ENCODE measurements around the gene ANKRD13D. TPM values are rescaled to one million over a fixed set of nuclear protein-coding genes. Genes with fewer than 3 reads are reported as not detected.

The ANKRD13D gene
- total RNA-seq, result 21.4 and 22.4 TPM in 2 replicates

GRCh38 chr11:67289226-67289650 lies at the start of gene ANKRD13D:
TSS of gene ANKRD13D (plus strand) at chr11:67289303. CDS start at chr11:67289461, 158 bp downstream.

DNA sequence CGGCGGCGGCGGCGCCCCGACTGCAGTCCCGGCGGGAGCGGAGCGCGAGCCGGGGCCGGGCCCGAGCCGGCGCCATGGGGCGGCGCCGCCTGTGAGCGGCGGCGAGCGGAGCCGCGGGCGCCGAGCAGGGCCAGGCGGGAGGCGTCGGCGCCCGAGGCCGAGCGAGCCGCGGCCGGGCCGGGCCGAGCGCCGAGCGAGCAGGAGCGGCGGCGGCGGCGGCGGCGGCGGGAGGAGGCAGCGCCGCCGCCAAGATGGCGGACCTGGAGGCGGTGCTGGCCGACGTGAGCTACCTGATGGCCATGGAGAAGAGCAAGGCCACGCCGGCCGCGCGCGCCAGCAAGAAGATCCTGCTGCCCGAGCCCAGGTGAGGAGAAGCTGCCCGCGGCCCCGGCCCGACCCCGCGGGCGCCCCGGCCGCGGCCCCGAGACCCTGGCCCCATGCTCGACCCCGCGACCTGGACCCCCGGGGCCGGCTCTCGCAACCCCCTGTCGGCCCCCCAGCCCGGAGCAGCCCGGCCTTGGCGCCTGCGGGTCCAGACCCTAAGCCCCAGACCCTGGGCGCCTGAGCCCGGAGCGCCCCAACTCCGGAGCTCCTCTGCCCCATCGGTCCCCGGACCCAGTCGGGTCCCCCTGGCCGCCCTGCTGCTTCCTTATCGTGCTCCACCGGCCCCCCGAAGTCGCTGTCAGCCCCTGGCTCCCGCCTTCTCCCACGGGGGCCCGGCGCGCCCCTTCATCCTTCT lies 22.5 kb upstream of the ANKRD13D start, which contains the start of gene GRK2:
Gene GRK2 (plus strand): TSS at position 25 of the 739 bp plus-strand sequence. CDS start 227 bp downstream, at position 252.

GRCh38 chr11:67303132-67303834 lies 14.2 kb downstream of the ANKRD13D start, which contains the start of gene SSH3:
TSS of gene SSH3 (plus strand) at chr11:67303530. CDS start at chr11:67303626, 96 bp downstream.

Other genes starting within 250 kb of the ANKRD13D start
- 4.9 and 6.2 TPM in 2 replicates for gene RHOD, start 232.5 kb upstream of the ANKRD13D start, total RNA-seq
- 27.9 and 34.7 TPM in 2 replicates for gene KDM2A, start 170.0 kb upstream of the ANKRD13D start, total RNA-seq
- 27.3 and 36.8 TPM in 2 replicates for gene GRK2, start 22.8 kb upstream of the ANKRD13D start, total RNA-seq
- 7.8 and 9.1 TPM in 2 replicates for gene SSH3, start 14.2 kb downstream of the ANKRD13D start, total RNA-seq
- 41.0 and 52.0 TPM in 2 replicates for gene POLD4, start 64.2 kb downstream of the ANKRD13D start, total RNA-seq
- 0.61 and 1.3 TPM in 2 replicates for gene CLCF1, start 84.3 kb downstream of the ANKRD13D start, total RNA-seq
- gene RAD9A, start 102.7 kb downstream of the ANKRD13D start, total RNA-seq, result 5.2 TPM in 2 replicates
- gene PPP1CA, start 112.6 kb downstream of the ANKRD13D start, total RNA-seq, result 250 and 273 TPM in 2 replicates
- gene TBC1D10C, start 114.8 kb downstream of the ANKRD13D start, total RNA-seq, result not detected in 2 replicates
- gene CARNS1, start 126.4 kb downstream of the ANKRD13D start, total RNA-seq, result 0.15 and 0.32 TPM in 2 replicates
- gene RPS6KB2, start 139.2 kb downstream of the ANKRD13D start, total RNA-seq, result 43.2 and 52.9 TPM in 2 replicates
- 0.30 and 0.97 TPM in 2 replicates for gene PTPRCAP, start 148.4 kb downstream of the ANKRD13D start, total RNA-seq
- gene CORO1B, start 154.2 kb downstream of the ANKRD13D start, total RNA-seq, result 132 and 167 TPM in 2 replicates
- not detected in 2 replicates for gene GPR152, start 163.4 kb downstream of the ANKRD13D start, total RNA-seq
- gene CABP4, start 166.1 kb downstream of the ANKRD13D start, total RNA-seq, result 0.65 and 1.4 TPM in 2 replicates
- 22.4 and 33.3 TPM in 2 replicates for gene TMEM134, start 179.9 kb downstream of the ANKRD13D start, total RNA-seq
- gene AIP, start 193.7 kb downstream of the ANKRD13D start, total RNA-seq, result 80.1 and 97.4 TPM in 2 replicates
- gene PITPNM1, start 216.1 kb downstream of the ANKRD13D start, total RNA-seq, result 14.3 and 16.9 TPM in 2 replicates
- 12.8 and 23.1 TPM in 2 replicates for gene CDK2AP2, start 218.9 kb downstream of the ANKRD13D start, total RNA-seq
- not detected in 2 replicates for gene CABP2, start 234.1 kb downstream of the ANKRD13D start, total RNA-seq

All from epithelial cell of umbilical artery (primary cell).